Vagina (tissue), 2 donors: ENCODE results near the gene RPA3.

Experiments used
- CTCF ChIP-seq, 3 experiments: fragments of 450-650 bp in 2 of 3; fragments of 200-600 bp in 1 of 3; sonication (generic) in 1 of 3; IDR thresholded peaks; one replicate each; pipeline ENCODE4 v1.5.1; 2017 to 2019; ENCODE audit warnings: antibody characterized with exemption in 3 of 3, mild to moderate bottlenecking in 2 of 3, moderate library complexity in 2 of 3
- POLR2A ChIP-seq, 2 donors: fragments of 450-650 bp; IDR thresholded peaks; one replicate each; pipeline ENCODE4 v1.6.1; 2017; ENCODE audit warnings: antibody characterized with exemption in 2 of 2, mild to moderate bottlenecking in 2 of 2, moderate library complexity in 2 of 2

GRCh38 chr7:7731732-7732131 is 13.3 kb upstream of the RPA3 start:
- TF ChIP-seq POLR2A (IDR thresholded peaks at IDR 0.05) (no peak), CTCF (IDR thresholded peaks at IDR 0.05) (no peak)
